ENCODE measurements around the gene RAPH1. TPM values are rescaled to one million over a fixed set of nuclear protein-coding genes. Genes with fewer than 3 reads are reported as not detected.

RAPH1 gene
- 18.3 TPM for total RNA-seq (ENCODE audit: insufficient read depth, low replicate concordance)

GRCh38 chr2:203535078-203535783 lies at the start of gene RAPH1:
RAPH1 (minus strand) TSS chr2:203535301; CDS start chr2:203495353, 39,948 bp downstream.
- DNase-seq (ENCODE audit: low spot score) = peak; percentile 88

DNA sequence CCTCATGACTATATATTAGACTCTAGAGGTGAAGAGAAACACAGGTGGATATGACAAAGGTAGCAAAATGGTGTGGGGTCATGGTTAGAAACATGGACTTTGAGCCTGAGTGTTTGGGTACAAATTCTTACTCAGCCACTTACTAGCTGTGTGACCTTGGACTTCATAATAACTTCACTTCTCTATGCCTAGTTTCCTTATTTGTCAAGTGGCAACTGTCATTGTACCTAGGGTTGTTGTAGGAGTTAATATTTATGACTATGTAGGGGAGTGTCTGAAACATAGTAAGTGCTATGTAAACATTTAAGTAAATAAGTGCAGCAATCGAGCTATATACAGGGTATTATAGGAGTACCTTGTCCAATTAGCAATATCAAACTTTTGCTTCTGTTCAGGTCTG lies 49.7 kb upstream of the RAPH1 start:
- no peak for DNase-seq (ENCODE audit: low spot score)

GRCh38 chr2:203583701-203584100 lies 48.6 kb upstream of the RAPH1 start:
- no peak for DNase-seq (ENCODE audit: low spot score)

DNA sequence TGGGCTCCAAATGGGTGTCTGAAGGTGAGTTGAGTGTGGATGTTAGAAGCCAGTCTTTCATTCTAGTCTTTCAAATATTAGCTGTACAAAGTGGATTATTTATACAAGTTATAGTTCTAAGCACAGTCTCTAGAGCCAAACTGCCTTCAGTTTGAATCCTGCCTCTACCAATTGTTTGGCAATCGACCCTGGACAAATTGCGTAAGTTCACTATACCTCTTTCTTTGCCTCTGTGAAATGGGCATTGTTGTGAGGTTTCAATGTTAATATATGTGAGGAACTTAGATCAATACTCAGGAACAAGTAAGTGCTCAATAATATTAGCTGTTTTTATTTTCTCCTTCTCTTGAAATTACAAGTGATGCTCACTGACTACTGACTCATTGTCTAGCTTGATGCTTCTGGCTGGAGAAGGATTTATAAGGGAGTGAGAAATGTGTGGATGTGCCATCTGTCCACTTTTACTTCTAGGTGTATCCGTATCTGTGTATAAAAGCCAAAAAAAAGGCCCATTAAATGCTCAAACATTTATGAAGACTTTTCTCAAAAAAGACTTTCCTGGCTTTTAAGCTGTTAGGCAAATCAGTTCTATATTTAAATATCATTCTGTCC lies 48.1 kb upstream of the RAPH1 start:
- DNase-seq (ENCODE audit: low spot score) = no peak

DNA sequence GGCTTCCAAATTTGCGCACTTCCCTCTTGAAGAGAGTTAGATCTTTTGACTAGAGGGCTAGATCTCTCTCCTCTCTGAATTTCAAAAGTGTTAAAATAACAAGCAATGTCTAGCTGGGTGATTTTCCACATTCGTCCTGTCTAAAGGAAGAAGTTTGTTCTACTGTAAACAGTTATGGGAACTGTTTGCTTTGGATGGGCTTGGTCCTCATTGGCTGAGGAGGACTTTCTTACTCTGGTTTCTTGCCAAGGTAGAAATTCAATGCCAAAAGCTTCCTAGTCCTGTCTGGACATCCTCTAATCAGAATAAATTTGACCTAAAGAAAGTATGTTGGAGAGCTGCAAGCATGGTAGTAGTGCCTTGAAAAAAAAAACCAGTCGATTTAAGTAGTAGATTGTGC lies 47.4 kb upstream of the RAPH1 start:
- DNase-seq (ENCODE audit: low spot score) = peak; percentile 43

DNA sequence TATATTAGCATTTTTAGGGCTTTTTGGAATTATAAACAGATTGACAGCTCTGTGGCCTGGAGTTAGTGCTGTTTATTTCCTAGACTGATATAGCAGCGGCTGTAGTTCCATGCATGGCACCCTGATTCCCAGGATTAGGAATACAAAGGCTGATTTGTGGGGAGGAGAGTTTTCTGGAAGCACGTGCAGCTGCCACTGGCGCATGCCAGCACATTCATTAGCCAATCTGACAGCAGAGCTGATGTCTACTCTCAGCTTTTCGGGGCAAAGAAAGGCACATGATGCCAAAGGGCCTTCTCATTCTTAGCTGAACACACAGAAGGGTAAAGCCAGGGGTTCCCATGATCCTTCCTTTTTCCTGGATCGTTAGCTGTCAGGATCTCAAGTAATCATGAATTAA lies 45.7 kb upstream of the RAPH1 start:
- DNase-seq (ENCODE audit: low spot score) = no peak

GRCh38 chr2:203579730-203580129 lies 44.6 kb upstream of the RAPH1 start:
- no peak for DNase-seq (ENCODE audit: low spot score)

- DNase-seq (ENCODE audit: low spot score) = peak; percentile 73
Measured at GRCh38 chr2:203578759-203579643, 43.9 kb upstream of the RAPH1 start.

- DNase-seq (ENCODE audit: low spot score) = no peak
Measured at GRCh38 chr2:203574824-203575223, 39.7 kb upstream of the RAPH1 start.

DNA sequence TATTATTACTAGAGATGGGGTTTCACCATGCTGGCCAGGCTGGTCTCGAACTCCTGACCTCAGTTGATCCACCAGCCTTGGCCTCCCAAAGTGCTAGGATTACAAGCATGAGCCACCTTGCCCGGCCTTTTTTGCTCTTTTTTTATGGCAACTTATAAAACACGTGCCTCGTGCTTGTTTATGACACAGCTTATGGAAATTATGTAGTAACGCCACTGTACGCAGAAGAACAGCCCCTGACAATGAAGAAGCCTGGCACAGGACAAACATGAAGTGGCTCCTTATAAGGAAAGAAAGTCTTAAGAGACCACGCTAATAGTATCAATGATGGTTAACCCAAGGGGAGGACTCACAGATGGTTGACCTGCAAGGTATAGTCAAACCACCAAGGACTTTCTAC lies 37.2 kb upstream of the RAPH1 start:
- no peak for DNase-seq (ENCODE audit: low spot score)

- DNase-seq (ENCODE audit: low spot score) = no peak
Measured at GRCh38 chr2:203569677-203570316, 34.7 kb upstream of the RAPH1 start.

DNA sequence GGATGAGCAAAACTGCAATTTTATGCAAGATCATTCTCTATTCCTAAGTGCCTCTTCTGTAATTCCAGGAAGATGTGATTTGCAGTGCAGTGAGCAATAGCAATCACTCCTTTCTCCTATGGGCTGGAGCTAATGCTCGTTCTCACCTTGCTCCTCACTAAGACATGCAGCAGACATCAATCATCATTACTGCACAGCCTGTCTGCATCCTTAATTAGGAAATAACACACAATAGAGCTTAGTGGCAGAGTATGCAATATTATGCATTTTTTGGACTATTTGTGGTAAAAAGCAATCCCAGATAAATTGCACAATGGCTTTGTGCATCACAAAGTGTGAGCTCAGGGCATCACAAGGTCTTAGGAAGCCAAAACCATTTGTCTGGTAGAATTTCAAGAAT lies 32.6 kb upstream of the RAPH1 start:
- no peak for DNase-seq (ENCODE audit: low spot score)

GRCh38 chr2:203566161-203566560 lies 31.1 kb upstream of the RAPH1 start:
- DNase-seq (ENCODE audit: low spot score) = no peak

GRCh38 chr2:203565076-203565475 lies 30.0 kb upstream of the RAPH1 start:
- DNase-seq (ENCODE audit: low spot score) = no peak

DNA sequence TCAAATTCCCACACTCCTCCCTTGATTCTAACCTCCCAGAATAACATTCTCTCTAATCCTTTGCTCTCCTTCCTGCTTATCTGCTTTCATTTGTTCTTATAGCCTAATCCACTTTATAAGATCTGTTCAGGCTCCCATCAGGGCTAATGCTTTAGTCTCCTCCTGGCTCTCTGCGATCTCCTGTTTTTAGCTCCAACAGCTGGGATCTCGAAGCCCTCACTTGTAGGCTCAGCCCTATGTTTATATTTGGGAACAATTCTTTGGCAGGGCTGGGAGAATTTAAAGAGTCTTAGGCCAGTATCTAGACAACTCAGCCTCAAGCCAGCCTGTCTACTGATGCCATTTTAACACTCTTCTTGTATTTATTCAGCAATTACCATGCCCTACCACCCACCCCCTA lies 27.2 kb upstream of the RAPH1 start:
- peak; percentile 81 for DNase-seq (ENCODE audit: low spot score)

- DNase-seq (ENCODE audit: low spot score) = no peak
Measured at GRCh38 chr2:203559641-203560040, 24.5 kb upstream of the RAPH1 start.

DNA sequence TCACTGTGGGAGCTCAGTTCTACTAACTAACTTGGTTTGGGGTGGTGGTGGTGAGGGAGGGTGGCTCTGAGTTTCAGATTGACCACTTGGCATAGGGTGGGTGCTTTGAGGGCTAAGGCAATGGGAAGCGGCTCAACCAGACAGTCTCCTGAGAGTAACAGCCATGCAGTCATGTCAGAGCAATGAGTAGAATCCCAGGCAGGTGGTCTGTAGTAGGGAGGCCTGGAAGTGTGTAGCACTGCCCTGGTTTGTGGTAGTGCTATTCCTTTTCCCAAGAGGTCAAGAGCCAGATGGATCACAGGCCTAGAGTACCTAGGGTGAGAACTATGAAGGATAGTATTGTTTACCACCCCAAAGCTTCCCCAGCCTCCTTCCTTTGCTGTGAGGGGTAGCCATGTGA lies 18.7 kb upstream of the RAPH1 start:
- no peak for DNase-seq (ENCODE audit: low spot score)

DNA sequence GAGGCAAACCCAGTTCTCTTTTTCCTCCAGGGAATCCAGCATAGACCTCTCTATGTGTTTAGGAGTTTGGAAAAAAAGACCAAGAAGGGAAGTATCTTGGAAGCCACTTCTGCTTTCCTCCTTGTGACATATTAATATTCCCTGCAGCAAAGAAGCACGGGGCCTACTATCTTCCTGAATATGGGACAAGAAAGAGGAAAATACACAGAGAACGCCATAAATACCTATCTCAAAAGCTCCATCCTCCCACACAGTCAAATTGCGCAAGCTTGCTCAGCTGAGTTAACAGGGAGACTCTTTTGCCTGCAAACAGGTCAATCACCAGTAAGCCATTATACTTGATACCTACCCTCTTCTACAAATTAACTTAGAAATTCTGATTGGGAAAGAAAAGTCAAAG lies 16.7 kb upstream of the RAPH1 start:
- no peak for DNase-seq (ENCODE audit: low spot score)

- no peak for DNase-seq (ENCODE audit: low spot score)
Measured at GRCh38 chr2:203550266-203550665, 15.2 kb upstream of the RAPH1 start.

DNA sequence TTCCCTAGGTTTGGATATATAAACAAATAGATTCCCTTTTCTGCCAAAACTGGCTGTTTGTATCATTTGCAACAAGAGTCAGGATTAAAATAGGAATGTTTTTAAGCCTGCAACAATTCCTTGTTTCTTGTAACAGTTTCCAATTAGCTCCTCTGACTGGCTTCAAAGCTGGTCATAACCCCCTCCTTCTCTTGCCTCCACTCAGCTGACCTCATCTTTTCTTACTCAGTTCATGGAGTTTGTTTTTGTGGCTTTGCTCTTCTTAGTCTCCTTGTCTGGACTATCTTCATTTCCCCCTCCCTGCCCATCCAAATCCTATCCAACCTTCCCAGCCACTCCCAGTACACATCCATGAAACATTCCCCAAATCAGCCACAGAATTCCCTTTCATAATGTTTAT lies 14.3 kb upstream of the RAPH1 start:
- no peak for DNase-seq (ENCODE audit: low spot score)

DNA sequence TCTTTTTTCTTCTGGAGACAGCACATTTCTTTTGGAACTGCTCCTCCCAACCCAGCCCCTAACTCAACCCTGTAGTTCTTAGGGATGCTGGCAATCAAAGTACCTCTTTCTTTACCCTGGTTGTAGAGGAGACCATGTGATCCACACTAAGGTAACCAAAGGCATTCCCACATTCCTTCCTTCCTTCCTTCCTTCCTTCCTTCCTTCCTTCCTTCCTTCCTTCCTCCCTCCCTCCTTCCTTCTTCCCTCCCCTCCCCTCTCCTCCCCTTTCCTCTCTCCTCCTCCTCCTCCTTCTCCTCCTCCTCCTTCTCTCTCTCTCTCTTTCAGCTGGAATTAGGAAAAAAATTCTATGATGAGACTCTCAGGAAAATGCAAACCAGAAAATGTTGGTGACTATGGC lies 13.8 kb upstream of the RAPH1 start:
- DNase-seq (ENCODE audit: low spot score) = no peak

DNA sequence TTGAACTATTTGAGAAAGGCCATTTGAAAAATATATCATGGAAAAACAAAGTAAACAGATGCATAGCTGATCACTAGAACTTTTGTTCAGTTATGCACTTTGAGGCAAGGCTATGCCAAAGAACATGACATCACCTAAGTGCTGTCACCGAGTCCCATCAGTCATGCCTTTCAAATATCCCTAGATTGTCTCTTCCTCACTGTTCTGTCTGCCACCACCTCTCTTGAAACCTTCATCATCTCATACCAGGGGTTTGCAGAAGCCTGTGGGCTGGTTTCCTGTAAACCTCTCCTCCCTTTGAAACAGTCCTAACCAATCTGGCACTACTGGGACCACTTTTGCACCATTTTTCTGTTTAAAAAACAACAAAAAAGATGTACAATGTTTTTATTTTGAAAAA lies 12.3 kb upstream of the RAPH1 start:
- no peak for DNase-seq (ENCODE audit: low spot score)
